Activated CD8-positive, alpha-beta T cell treated with anti-CD3 and anti-CD28 coated beads, Interleukin-2, amount 10 ng/mL, durations not matched to agents 7 days and 5 days (primary cell): ENCODE data around the gene HCLS1. TPM values are rescaled to one million over a fixed set of nuclear protein-coding genes. Genes with fewer than 3 reads are reported as not detected.
"Not testable (repeated sequence)": the region's sequence is repeated elsewhere in the genome, so short reads cannot be mapped to it uniquely, and the experiment has no call there.

Experiments used
- ATAC-seq: fragments of 150-1000 bp; cut with Tn5 transposase; one replicate; pipeline ENCODE4 v1.10.0; 2021; ENCODE audit warnings: moderate library complexity
- CTCF ChIA-PET: fragments of 350-600 bp; sonication (Branson Sonifier 250); formaldehyde crosslinking; loops from one replicate; lab custom pipeline; 2021; ENCODE audit warnings: antibody characterized with exemption; lab: Charles Lee
- POLR2A ChIA-PET: fragments of 350-600 bp; sonication (Branson Sonifier 250); formaldehyde crosslinking; loops from one replicate; lab custom pipeline; 2021; ENCODE audit warnings: antibody characterized with exemption; lab: Charles Lee
- DNase-seq: peaks from one replicate; pipeline ENCODE4 v3.0.0-alpha.2; 2020
- H3K27ac Mint-ChIP-seq: one replicate; pipeline ENCODE4 v1.8.0; 2021; ENCODE audit warnings: mild to moderate bottlenecking, mixed read lengths
- H3K27me3 Mint-ChIP-seq: one replicate; pipeline ENCODE4 v1.8.0; 2021; ENCODE audit warnings: low read depth, mixed read lengths
- H3K36me3 Mint-ChIP-seq: one replicate; pipeline ENCODE4 v1.8.0; 2021; ENCODE audit warnings: low read depth, mixed read lengths
- H3K4me1 Mint-ChIP-seq: one replicate; pipeline ENCODE4 v1.8.0; 2021; ENCODE audit warnings: low read depth, mixed read lengths
- H3K4me3 Mint-ChIP-seq: one replicate; pipeline ENCODE4 v1.8.0; 2021; ENCODE audit warnings: mild to moderate bottlenecking, mixed read lengths
- H3K9me3 Mint-ChIP-seq: one replicate; pipeline ENCODE4 v1.8.0; 2022; ENCODE audit warnings: mixed read lengths; ENCODE audit not compliant: insufficient read depth
- total RNA-seq, 2 experiments: library from RNA; stranded (reverse); gene quantifications; one replicate each; pipeline ENCODE4 v1.2.3, GENCODE V29; 2021

The HCLS1 gene
- total RNA-seq, 2 experiments from 2014 or later = 280 to 288 TPM

DNA sequence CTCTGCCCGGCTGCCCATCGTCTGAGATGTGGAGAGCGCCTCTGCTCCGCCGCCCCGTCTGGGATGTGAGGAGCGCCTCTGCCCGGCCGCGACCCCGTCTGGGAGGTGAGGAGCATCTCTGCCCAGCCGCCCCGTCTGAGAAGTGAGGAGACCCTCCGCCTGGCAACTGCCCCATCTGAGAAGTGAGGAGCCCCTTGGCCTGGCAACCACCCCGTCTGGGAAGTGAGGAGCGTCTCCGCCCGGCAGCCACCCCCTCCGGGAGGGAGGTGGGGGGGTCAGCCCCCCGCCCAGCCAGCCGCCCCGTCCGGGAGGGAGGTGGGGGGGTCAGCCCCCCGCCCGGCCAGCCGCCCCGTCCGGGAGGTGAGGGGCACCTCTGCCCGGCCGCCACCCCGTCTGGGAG, 28.0 kb upstream of the HCLS1 start:
- DNase-seq, POLR2A ChIA-PET, H3K27me3 Mint-ChIP-seq, ATAC-seq, H3K4me3 Mint-ChIP-seq, H3K27ac Mint-ChIP-seq, CTCF ChIA-PET: not testable (repeated sequence)
- peaks cover 50% of the 10 kb centered on the region for H3K36me3 Mint-ChIP-seq
- peaks cover 10% of the 10 kb centered on the region for H3K9me3 Mint-ChIP-seq
- H3K4me1 Mint-ChIP-seq = peaks cover 17% of the 10 kb centered on the region

DNA sequence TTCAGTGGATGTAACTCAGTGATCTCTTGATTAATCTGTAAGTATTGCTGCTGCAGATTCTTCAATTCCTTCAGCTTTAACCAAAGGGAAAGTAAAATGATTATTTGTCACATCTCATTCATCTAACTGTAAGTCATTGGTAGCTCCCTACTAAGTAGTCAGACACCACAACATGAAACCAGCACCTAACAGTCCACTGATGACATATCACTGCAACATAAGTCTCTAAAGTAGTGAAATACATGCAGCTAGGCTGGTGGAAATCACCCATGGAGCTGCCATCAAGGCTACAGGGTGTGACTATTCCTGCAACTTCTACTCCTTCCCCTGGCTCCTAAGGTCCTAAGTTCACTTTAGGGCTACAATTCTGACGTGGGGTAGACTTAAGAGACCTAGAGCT, 21.1 kb upstream of the HCLS1 start:
- ATAC-seq (no peak), DNase-seq (no peak)
- H3K27me3 Mint-ChIP-seq = no peaks in the 10 kb centered on the region
- H3K36me3 Mint-ChIP-seq = peaks cover 46% of the 10 kb centered on the region
- H3K9me3 Mint-ChIP-seq = peaks cover 10% of the 10 kb centered on the region
- POLR2A ChIA-PET = interaction anchor here (0.6 to 1.0 kb wide), 3 partner anchors 45 to 769 kb away, joined by 3 read pairs; partner anchors contain the start of gene GOLGB1
- no peak overlapping the region for H3K27ac Mint-ChIP-seq
- no peak overlapping the region for H3K4me3 Mint-ChIP-seq
- no peaks in the 10 kb centered on the region for H3K4me1 Mint-ChIP-seq
- CTCF ChIA-PET = no interaction called here

DNA sequence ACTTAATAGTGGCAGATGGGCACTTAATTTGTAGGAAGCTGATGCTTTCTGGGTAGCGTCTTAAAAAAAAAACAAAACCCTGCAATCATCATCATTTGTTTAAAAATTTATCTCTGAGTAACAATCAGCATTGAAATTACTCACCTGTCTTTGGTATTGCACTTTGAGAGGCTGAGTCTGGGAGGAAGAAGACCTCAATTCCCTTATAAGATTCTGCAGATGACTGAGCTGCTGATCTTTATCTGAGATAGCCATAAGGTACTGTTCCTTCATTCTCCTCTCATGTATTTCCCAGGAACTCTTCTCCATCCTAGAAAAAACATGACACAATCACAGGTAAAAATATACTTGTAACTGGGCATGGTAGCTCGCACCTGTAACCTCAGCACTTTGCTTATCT, 16.4 kb upstream of the HCLS1 start:
- H3K27me3 Mint-ChIP-seq = no peaks in the 10 kb centered on the region
- H3K36me3 Mint-ChIP-seq = peaks cover 51% of the 10 kb centered on the region
- DNase-seq (no peak), ATAC-seq (no peak)
- ChIA-PET CTCF (interaction anchor here (0.7 to 1.2 kb wide), 3 partner anchors 9 to 149 kb away, joined by 3 read pairs; no protein-coding TSS in a partner anchor), POLR2A (interaction anchor here (1.1 kb wide), 1 partner anchor 71 kb away, joined by 4 read pairs; no protein-coding TSS in a partner anchor)
- no peak overlapping the region for H3K27ac Mint-ChIP-seq
- no peaks in the 10 kb centered on the region for H3K4me1 Mint-ChIP-seq
- no peak overlapping the region for H3K4me3 Mint-ChIP-seq
- H3K9me3 Mint-ChIP-seq = no peaks in the 10 kb centered on the region

DNA sequence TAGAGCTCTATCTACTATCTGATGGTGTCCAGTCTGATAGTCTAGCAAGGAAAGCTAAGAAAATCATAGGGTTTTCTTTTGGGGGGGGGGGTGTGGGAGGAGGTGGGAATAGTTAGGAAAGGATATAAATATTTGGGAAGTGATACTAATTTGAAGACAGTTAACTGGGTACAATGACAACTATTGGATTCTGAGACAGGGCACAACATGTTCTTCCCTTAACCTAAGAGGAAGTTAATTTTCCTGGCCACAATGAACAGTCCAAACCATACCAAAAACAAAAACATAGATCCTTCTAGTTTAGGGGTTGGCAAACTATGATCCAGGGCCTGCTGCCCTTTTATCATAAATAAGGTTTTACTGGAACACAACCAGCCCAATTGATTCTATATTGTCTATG, 10.0 kb upstream of the HCLS1 start:
- POLR2A ChIA-PET = interaction anchor here (3.4 kb wide), 1 partner anchor 10 kb away, joined by 15 read pairs; the partner anchor contains the start of gene HCLS1
- CTCF ChIA-PET = no interaction called here
- Mint-ChIP-seq H3K4me3 (no peak overlapping the region), H3K27me3 (no peaks in the 10 kb centered on the region), H3K36me3 (peaks cover 45% of the 10 kb centered on the region), H3K4me1 (no peaks in the 10 kb centered on the region), H3K9me3 (no peaks in the 10 kb centered on the region), H3K27ac (no peak overlapping the region)
- DNase-seq = no peak
- ATAC-seq = no peak

DNA sequence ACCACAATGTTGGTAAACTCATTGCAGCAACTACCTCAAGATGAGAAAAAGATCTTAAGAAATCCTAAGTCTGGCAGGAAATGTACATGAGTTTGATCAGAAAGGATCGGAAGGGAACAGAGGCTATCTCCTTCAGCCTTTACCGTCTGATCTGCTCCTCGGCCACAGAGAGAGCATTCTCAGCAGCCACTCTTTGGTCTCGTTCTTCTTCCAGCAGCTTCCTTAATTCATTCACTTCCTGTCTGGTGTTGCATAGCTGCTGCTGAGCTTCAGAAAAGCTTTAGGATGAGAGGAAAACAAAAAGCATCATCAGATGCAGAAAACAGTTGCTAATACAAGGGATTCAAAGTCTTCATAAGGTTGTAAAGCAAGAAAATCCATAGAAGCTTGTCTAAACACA, 6.6 kb upstream of the HCLS1 start:
- Mint-ChIP-seq H3K9me3 (no peaks in the 10 kb centered on the region), H3K36me3 (peaks cover 42% of the 10 kb centered on the region), H3K27ac (no peak overlapping the region), H3K27me3 (no peaks in the 10 kb centered on the region), H3K4me1 (no peaks in the 10 kb centered on the region), H3K4me3 (no peak overlapping the region)
- no peak for ATAC-seq
- no peak for DNase-seq
- ChIA-PET POLR2A (no interaction called here), CTCF (interaction anchor here (1.4 kb wide), 1 partner anchor 9 kb away, joined by 4 read pairs; no protein-coding TSS in a partner anchor)

DNA sequence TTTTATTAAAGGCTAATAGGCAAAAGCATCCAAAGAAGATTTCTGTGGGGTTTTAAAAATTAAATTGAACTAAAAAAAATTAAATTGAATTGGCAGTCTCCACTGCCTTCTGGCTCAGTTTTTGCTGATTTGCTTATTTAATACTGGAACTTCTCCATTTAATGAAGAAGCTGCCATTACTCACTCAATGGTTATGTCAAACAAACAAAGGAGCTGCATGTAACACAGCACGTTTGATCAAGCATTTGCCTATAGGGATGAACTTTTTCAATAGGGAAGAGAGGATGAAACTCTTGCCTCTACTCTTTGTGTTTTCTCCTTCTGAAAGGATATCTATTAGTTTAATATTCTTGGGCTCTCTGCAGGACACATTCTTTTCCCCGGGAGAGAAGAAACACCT, 4.8 kb upstream of the HCLS1 start:
- DNase-seq (no peak), ATAC-seq (no peak)
- H3K36me3 Mint-ChIP-seq = peaks cover 48% of the 10 kb centered on the region
- ChIA-PET POLR2A (no interaction called here), CTCF (no interaction called here)
- no peak overlapping the region for H3K27ac Mint-ChIP-seq
- peaks cover 15% of the 10 kb centered on the region for H3K4me1 Mint-ChIP-seq
- no peaks in the 10 kb centered on the region for H3K9me3 Mint-ChIP-seq
- no peaks in the 10 kb centered on the region for H3K27me3 Mint-ChIP-seq
- no peak overlapping the region for H3K4me3 Mint-ChIP-seq

DNA sequence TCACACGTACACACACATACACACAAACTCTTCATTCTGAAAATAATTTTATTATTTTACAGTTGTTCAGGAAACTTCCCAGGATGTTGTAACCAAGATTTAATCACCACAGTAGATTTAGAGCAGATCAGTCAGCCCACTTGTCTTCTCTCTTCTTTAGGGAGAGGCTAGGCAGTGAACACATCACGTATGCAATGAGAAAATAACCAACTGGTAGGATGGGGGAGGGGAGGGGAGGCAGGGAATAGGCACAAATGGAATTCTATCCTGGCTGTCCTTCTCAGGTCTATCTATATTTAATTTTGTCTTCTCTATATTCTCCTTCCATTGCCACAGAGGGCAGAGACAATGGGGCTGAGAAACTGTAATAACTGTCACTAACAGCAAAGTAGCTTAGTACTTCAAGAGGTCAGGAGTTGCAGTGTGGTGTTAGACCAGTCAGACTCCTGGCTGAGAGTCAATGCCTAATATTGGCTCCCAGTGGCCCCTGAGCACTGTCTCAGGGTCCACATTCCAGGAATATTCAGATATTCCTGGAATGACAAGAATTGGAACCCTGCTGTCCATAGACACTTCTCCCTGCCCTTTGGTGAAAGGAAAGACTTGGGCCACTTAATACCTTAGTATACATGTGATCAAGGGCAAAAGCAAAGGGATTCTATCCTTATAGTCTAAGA, 2.6 kb upstream of the HCLS1 start:
- Mint-ChIP-seq H3K4me3 (no peak overlapping the region), H3K27ac (no peak overlapping the region)
- CTCF ChIA-PET = interaction anchor here (0.7 to 1.2 kb wide), 2 partner anchors 23 to 28 kb away, joined by 3 read pairs; no protein-coding TSS in a partner anchor

DNA sequence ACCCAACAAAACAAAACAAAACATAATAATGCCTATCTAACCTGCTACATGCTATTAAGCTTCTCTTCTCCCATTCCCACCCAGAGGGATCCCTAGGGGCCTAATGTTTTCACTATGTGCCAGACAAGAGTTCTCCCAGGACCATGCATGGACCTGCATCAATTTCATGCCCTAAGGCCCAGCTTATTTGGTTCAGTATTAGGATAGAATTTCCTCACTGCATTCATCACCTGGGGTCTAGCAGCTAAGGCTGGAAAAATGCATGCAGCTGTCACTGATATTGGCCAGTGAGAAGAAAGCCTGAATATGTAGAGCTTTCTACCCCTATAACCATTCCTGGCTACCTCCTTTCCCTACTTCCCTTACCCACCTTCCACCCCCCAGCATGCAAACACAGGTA, 2.0 kb upstream of the HCLS1 start:
- H3K27ac Mint-ChIP-seq = no peak overlapping the region
- H3K4me3 Mint-ChIP-seq = no peak overlapping the region
- H3K9me3 Mint-ChIP-seq = no peaks in the 10 kb centered on the region
- no peaks in the 10 kb centered on the region for H3K27me3 Mint-ChIP-seq
- H3K4me1 Mint-ChIP-seq = peaks cover 37% of the 10 kb centered on the region
- DNase-seq = no peak
- ATAC-seq = no peak
- H3K36me3 Mint-ChIP-seq = peaks cover 63% of the 10 kb centered on the region
- ChIA-PET CTCF (interaction anchor here (0.7 to 1.2 kb wide), 2 partner anchors 24 to 29 kb away, joined by 3 read pairs; no protein-coding TSS in a partner anchor), POLR2A (no interaction called here)

More for the DNA sequence above, 2.6 kb upstream of the HCLS1 start:
- DNase-seq = no peak
- ATAC-seq = no peak
- Mint-ChIP-seq H3K4me1 (peaks cover 32% of the 10 kb centered on the region), H3K9me3 (no peaks in the 10 kb centered on the region), H3K27me3 (no peaks in the 10 kb centered on the region), H3K36me3 (peaks cover 61% of the 10 kb centered on the region)
- POLR2A ChIA-PET = no interaction called here

DNA sequence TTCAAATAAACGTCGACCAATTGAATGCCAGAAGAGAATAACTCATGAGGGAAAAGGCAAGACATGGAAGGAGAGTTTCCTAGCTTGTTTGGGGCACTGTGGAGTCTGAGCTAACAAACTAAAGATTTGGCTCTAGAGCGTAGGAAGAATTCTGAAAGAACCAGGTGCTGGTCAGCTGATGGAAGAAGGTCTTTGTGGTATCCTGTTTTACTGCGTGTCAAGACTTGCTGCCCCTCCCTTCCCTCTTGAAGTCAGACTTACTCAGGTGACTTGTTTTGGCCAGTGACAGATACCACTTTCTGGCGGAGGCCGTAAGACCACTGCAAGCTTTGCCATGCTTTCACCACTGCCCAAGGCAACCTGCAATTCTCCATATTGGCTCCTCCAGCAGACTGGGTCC, 673 bp upstream of the HCLS1 start:
- CTCF ChIA-PET = interaction anchor here (0.6 to 1.4 kb wide), 6 partner anchors 12 to 88 kb away, joined by 3 to 4 read pairs (median 3); partner anchors contain the start of gene GOLGB1
- H3K9me3 Mint-ChIP-seq = no peaks in the 10 kb centered on the region
- ATAC-seq = no peak
- peak overlapping the region; percentile 93 for H3K4me3 Mint-ChIP-seq
- no peaks in the 10 kb centered on the region for H3K27me3 Mint-ChIP-seq
- peaks cover 65% of the 10 kb centered on the region for H3K36me3 Mint-ChIP-seq
- H3K27ac Mint-ChIP-seq = peak overlapping the region; percentile 100
- POLR2A ChIA-PET = interaction anchor here (0.6 to 2.9 kb wide), 18 partner anchors 9 to 903 kb away, joined by 3 to 20 read pairs (median 4); partner anchors contain the start of genes EAF2, GOLGB1, IQCB1 and POLQ
- DNase-seq = no peak
- peaks cover 50% of the 10 kb centered on the region for H3K4me1 Mint-ChIP-seq

DNA sequence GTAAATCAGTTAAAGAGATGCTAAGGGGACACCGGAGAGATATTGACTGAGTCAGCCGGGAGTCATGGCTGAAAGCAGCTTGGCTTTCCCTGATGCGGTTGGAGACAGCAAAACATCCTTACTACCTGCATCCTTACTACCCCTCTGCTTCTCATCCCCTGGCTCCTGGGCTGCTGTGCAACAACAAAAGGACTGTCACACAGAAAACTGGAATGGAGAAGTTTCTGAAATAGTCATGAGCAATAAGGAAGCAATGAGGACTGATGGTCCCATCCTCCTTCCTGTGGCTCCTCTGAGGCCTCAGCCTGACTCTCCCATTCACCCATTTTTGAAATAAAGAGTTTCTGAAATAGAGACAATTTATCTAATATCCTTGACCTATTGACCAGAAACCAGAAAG, 1.1 kb downstream of the HCLS1 start:
- H3K27ac Mint-ChIP-seq = peak overlapping the region; percentile 100
- peak overlapping the region; percentile 93 for H3K4me3 Mint-ChIP-seq
- no peaks in the 10 kb centered on the region for H3K9me3 Mint-ChIP-seq
- DNase-seq (no peak), ATAC-seq (no peak)
- no peaks in the 10 kb centered on the region for H3K27me3 Mint-ChIP-seq
- ChIA-PET CTCF (no interaction called here), POLR2A (interaction anchor here (0.8 to 2.9 kb wide), 6 partner anchors 11 to 114 kb away, joined by 3 to 20 read pairs (median 7); partner anchors contain the start of genes GOLGB1 and POLQ)
- peaks cover 70% of the 10 kb centered on the region for H3K36me3 Mint-ChIP-seq
- H3K4me1 Mint-ChIP-seq = peaks cover 65% of the 10 kb centered on the region

DNA sequence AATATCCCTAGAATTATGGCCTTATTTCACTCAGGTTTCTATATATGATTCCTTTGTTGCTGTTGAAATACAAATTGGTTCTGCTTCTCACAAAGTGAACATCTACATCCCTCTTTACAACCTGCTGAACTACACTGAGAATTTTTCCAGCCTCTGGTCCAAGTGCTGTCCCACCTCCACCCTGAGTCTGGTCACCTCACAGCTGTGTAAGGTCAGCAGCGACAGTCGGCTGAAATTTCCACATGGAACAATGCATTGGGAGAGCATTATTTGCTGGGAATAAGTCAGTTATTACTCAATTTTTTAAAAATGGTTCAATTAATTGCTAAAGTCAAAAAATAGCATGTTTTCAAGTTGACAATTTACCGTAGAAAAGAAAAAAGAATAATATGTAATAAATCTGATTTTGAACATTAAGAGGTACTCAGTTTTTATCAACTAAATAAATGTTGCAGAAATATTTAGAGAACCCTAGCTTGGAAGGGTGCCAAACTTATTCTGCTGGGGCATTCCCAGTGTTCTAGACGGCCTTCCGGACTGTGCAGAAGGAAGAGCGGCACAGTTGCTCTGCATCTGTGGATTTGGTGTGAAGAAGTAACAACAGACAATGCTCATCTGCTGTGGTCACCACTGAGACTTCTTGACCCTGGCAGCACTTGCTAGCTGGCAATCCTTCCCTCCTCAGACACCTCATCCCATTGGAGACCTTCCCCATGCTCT, 1.8 kb downstream of the HCLS1 start:
- ChIA-PET POLR2A (interaction anchor here (0.6 to 2.9 kb wide), 6 partner anchors 11 to 169 kb away, joined by 3 to 20 read pairs (median 5); partner anchors contain the start of genes GOLGB1 and POLQ), CTCF (no interaction called here)
- DNase-seq (no peak), ATAC-seq (no peak)
- Mint-ChIP-seq H3K27ac (peak overlapping the region; percentile 100), H3K36me3 (peaks cover 75% of the 10 kb centered on the region), H3K9me3 (no peaks in the 10 kb centered on the region), H3K4me1 (peaks cover 71% of the 10 kb centered on the region), H3K27me3 (no peaks in the 10 kb centered on the region), H3K4me3 (peak overlapping the region; percentile 93)
